GM21526 (cell line): ENCODE results near the gene BEST2.
"Not testable (repeated sequence)": the region's sequence is repeated elsewhere in the genome, so short reads cannot be mapped to it uniquely, and the experiment has no call there.

Experiments
- ATAC-seq: cut with Tn5 transposase; IDR thresholded peaks from one replicate; pipeline ENCODE4 v1.9.1; 2021; ENCODE audit warnings: moderate library complexity; ENCODE audit not compliant: unreplicated experiment, low FRiP score

Gene BEST2

DNA sequence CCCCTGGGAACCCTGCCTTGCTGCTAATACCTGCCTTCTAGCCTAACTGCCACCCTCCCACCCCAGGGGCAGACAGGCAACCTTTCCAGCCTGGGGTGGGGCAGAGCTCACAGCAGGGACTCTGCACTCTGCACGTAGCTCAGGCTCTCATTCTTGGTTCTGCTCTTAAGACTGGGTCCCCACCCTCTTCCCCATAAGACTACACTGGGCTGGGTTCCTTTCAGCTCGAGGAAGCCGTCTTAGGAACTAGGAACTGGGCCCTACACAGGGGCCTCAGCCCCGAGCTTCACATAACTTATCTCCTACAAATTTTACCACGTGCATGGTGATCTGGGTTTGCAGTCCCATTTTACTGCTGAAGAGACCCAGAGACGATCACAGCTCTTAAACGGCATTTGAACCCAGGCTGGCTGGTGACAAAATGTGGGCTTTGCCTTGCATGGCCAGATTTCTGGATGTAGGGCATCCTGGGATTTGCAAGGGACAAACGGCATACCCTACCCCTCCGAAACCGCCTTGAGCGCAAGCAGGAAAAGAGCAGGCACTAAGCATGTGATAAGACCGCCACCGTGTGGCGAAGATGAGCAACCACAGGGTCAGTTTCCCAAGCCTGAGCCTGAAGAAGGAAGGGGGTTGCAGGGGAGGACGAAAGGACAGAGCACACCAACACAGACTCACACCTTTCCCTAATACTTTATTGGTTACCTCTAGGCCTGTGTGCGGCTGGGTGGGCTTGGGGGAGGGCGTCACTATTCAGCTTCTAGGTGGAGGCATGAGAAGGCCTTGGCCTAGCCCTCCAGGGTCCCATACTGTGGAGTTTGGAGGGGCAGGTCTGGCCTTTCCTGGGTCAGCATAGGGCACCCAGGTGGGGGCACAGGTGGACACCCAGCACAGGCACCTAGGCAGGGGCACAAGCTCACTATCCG is 44.8 kb downstream of the BEST2 start:
- ATAC-seq: no peak

DNA sequence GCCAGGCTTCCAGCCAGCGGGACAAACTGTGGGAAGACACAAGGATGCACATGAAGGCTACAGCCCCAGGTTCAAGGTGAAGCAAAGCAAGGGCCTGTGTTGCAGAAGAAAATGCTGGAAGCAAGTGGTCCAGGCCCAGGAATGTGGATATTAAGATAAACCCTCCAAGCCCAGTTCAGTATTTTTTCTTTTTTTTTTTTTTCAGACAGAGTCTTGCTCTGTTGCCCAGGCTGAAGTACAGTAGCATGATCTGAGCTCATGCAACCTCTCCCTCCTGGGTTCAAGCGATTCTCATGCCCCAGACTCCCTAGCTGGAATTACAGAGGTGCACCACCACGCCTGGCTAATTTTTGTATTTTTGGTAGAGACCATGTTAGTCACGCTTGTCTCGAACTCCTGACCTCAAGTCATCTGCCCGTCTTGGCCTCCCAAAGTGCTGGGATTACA is 45.6 kb downstream of the BEST2 start:
- no peak for ATAC-seq

DNA sequence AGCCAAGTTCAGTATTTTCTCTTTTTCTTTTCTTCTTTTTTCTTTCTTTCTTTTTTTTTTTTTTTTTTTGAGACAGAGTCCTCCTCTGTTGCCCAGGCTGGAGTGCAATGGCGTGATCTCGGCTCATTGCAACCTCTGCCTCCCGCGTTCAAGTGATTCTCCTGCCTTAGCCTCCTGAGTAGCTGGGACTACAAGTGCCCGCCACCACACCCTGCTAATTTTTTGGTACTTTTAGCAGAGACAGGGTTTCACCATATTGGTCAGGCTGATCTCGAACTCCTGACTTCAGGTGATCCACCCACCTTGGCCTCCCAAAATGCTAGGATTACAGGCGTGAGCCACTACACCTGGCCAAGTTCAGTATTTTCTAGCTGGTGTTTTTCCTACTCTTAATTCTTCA is 46.0 kb downstream of the BEST2 start:
- not testable (repeated sequence) for ATAC-seq

DNA sequence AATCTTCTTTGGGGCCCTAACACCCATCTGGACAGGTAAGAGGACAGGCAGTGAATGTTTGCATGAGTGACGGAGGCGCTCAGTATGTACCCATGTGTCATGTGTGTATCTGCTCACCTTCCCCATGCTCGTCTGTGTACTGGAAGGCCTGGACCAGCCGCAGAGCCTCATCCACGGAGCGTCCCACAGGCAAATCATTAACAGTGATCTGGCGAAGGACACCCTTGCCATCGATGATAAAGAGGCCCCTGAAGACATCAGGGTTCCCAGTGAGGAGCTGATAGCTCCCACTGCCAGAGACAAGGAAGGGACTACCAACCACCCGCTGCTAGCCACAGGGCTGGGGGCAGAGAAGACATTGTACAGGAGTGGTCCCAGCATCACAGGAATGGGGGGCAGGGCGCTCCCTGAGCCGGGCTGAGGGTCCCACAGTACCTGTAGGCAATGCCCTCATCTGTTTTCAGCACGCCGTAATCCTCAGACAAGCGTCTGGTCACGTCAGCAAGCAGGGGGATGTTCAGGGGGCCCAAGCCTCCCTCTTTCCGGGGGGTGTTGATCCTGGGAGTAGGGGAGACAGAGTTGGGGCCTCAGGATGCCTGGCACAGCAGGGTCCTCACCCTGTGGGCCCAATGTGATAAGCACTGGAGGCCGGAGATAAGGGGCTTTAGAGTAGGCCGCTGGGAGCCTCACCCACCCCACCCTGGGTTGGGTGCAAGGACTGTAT is 48.3 kb downstream of the BEST2 start:
- ATAC-seq: no peak

- ATAC-seq: no peak
Observed at GRCh38 chr19:12800466-12800770, 48.8 kb downstream of the BEST2 start.

DNA sequence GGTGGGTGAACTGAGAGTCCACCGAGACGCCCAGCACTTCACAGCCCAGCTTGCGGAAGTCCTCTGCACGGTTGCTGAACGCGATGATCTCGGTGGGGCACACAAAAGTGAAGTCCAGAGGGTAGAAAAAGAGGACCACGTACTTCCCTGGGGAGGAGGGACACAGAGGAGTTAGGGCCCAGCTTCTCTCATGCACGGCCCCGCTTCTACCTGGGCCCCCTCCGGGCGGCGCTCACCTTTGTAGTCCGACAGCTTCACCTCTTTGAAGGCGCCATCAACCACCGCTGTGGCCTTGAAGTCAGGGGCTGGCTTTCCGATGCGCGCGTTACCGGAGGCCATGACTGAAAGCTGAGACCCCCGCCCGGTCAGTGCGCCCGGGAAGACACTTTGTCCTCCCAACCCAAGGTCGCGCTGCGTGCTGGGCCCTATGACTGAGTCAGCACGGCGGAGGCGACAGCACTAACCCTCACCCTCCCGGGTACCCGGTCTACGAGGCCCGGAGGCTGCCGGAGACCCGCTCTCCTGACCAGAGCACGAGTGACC is 49.4 kb downstream of the BEST2 start:
- ATAC-seq: no peak

- ATAC-seq: no peak
Observed at GRCh38 chr19:12801466-12802266, 50.1 kb downstream of the BEST2 start, which contains the start of the genes PRDX2 and THSD8. TSS of gene PRDX2 (minus strand) at chr19:12801800. CDS start at chr19:12801261, 539 bp downstream. TSS of gene THSD8 (plus strand) at chr19:12802069. CDS start at chr19:12802072, 3 bp downstream.

DNA sequence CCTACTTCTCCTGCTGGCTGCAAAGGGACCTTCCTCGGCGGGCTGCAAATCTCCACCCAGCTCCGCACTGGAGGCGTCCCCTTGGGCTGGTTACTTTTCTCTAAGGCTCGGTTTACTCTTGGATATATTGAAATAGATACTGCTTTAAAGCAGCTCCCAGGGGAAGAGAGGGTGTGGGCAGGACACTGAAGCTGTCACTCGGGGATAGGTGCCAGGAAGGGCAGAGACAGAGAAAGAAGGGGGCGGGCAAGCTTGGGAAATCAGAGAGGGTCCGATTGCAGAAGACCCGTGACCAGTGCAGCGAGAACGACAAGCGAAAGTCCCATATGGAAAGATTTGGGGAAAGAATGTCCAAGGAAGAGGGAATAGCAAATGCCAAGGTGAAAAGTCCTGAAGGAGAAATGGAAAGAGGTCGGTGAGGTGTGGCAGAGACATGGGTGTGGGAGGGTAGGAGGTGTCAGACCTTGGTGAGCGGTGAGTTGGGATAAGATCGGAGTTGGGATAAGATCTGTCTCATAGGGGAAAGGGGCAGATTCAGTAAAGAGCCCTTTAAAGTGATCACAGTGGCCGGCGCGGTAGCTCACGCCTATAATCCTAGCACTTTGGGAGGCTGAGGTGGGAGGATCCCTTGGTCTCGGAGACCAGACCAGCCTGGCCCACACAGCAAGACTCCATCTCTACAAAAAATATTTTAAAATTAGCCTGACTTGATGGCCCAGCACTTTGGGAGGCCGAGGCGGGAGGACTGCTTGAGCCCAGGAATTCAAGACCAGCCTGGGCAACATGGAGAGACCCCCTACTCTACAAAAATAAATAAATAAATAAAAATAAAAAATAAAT is 50.9 kb downstream of the BEST2 start:
- ATAC-seq: no peak

GRCh38 chr19:12804051-12804450 is 52.5 kb downstream of the BEST2 start:
- ATAC-seq: no peak

GRCh38 chr19:12806242-12807081 is 54.9 kb downstream of the BEST2 start, which contains the start of gene RNASEH2A:
TSS of gene RNASEH2A (plus strand) at chr19:12806584. CDS start at chr19:12806674, 90 bp downstream.
- no peak for ATAC-seq
